HCT116 (cell line): ENCODE data around the gene DNAJC7. TPM values are rescaled to one million over a fixed set of nuclear protein-coding genes. Genes with fewer than 3 reads are reported as not detected.
"Not testable (repeated sequence)": the region's sequence is repeated elsewhere in the genome, so short reads cannot be mapped to it uniquely, and the experiment has no call there.

Experiments
- ATAC-seq: fragments of 200-7000 bp; cut with Tn5 transposase; 2 replicates; pipeline ENCODE4 v1.9.1; 2020; ENCODE audit warnings: mild to moderate bottlenecking, moderate library complexity
- BruUV-seq: library from RNA; stranded (reverse); fragments of 400-500 nt; replicated peaks from 2 replicates; lab custom pipeline; 2021; lab: Mats Ljungman, UMichigan
- CTCF ChIA-PET: fragments of 300-600 bp; sonication (Branson Sonifier 250); formaldehyde crosslinking; loops from one replicate; lab custom pipeline; 2021; ENCODE audit warnings: antibody characterized with exemption; lab: Charles Lee
- POLR2A ChIA-PET: fragments of 300-600, 350-600 bp; sonication (Branson Sonifier 250); formaldehyde crosslinking; loops from one replicate; lab custom pipeline; 2021; ENCODE audit warnings: antibody characterized with exemption; lab: Charles Lee
- RAD21 ChIA-PET, 2 experiments: fragments of 300-600 bp; sonication (Branson Sonifier 250); formaldehyde crosslinking; loops; one replicate each; lab custom pipeline; 2023; ENCODE audit warnings: low total read pairs in 2 of 2; ENCODE audit not compliant: uncharacterized antibody in 2 of 2, unreplicated experiment in 2 of 2, low non-redundant PET in 1 of 2; lab: Charles Lee
- DNase-seq: peaks from one replicate; pipeline ENCODE4 v3.0.0-alpha.2; 2010; ENCODE audit warnings: low read depth, low spot score
- H2AFZ ChIP-seq: fragments of 200-600 bp; shearing (Covaris generic), sonication (generic); 2 replicates; pipeline ENCODE4 v1.6.1; 2017; ENCODE audit warnings: low read depth, mixed run types, mixed read lengths, antibody characterized with exemption, low read length; ENCODE audit not compliant: poor library complexity, severe bottlenecking
- H3K27ac ChIP-seq: 2 replicates; pipeline ENCODE4 v1.5.1; 2012; ENCODE audit warnings: low read depth, low read length
- H3K27me3 ChIP-seq: fragments of 200-600 bp; sonication (generic); 2 replicates; pipeline ENCODE4 v1.6.1; 2016; ENCODE audit warnings: mixed run types, low read length, mixed read lengths; ENCODE audit not compliant: insufficient read depth
- H3K36me3 ChIP-seq, 2 experiments: fragments of 200-500 bp in 1 of 2; fragments of 200-600 bp in 1 of 2; sonication (Bioruptor generic) in 1 of 2; sonication (generic) in 1 of 2; 2 replicates each; pipeline versions ENCODE4 v1.5.1 to v1.6.1; 2014 to 2016; ENCODE audit warnings: low read length in 2 of 2, inconsistent platforms in 1 of 2, mixed read lengths in 1 of 2, mixed run types in 1 of 2; ENCODE audit not compliant: insufficient read depth in 2 of 2, control insufficient read depth in 1 of 2
- H3K4me1 ChIP-seq, 2 experiments: fragments of 200-600 bp in 1 of 2; sonication (generic) in 1 of 2; 2 replicates each; pipeline versions ENCODE4 v1.5.1 to v1.6.1; 2012 to 2017; ENCODE audit warnings: low read length in 2 of 2, inconsistent platforms in 1 of 2, mild to moderate bottlenecking in 1 of 2, mixed read lengths in 1 of 2, mixed run types in 1 of 2, moderate library complexity in 1 of 2; ENCODE audit not compliant: insufficient read depth in 2 of 2, control insufficient read depth in 1 of 2
- H3K4me2 ChIP-seq: fragments of 200-600 bp; sonication (generic); 2 replicates; pipeline ENCODE4 v1.6.1; 2017; ENCODE audit warnings: mixed run types, low read length, mixed read lengths
- H3K4me3 ChIP-seq, 2 experiments: fragments of 200-600 bp in 1 of 2; sonication (generic) in 1 of 2; replicated peaks in 1 of 2; 2 replicates each; pipeline ENCODE4 v1.5.1; 2011 to 2016; ENCODE audit warnings: low read length in 2 of 2, control low read depth in 1 of 2, low read depth in 1 of 2, mild to moderate bottlenecking in 1 of 2, mixed read lengths in 1 of 2, mixed run types in 1 of 2
- H3K79me2 ChIP-seq: fragments of 200-600 bp; sonication (generic); 2 replicates; pipeline ENCODE4 v1.6.1; 2017; ENCODE audit warnings: mild to moderate bottlenecking, mixed run types, low read length, moderate library complexity, mixed read lengths; ENCODE audit not compliant: insufficient read depth
- H3K9ac ChIP-seq: fragments of 200-600 bp; sonication (generic); 2 replicates; pipeline ENCODE4 v1.6.1; 2016; ENCODE audit warnings: low read length, mixed read lengths
- H3K9me2 ChIP-seq: fragments of 200-600 bp; sonication (generic), shearing (Covaris generic); 2 replicates; pipeline ENCODE4 v1.6.1; 2017; ENCODE audit warnings: mixed run types, mild to moderate bottlenecking, moderate library complexity; ENCODE audit not compliant: insufficient read depth
- H3K9me3 ChIP-seq, 2 experiments: fragments of 200-500 bp in 1 of 2; fragments of 200-600 bp in 1 of 2; sonication (Bioruptor generic) in 1 of 2; sonication (generic) in 1 of 2; 2 replicates each; pipeline ENCODE4 v1.6.1; 2014 to 2017; ENCODE audit warnings: low read length in 2 of 2, mixed read lengths in 2 of 2, inconsistent platforms in 1 of 2, low read depth in 1 of 2, mild to moderate bottlenecking in 1 of 2, mixed run types in 1 of 2, moderate library complexity in 1 of 2; ENCODE audit not compliant: control insufficient read depth in 1 of 2, insufficient read depth in 1 of 2
- H4K20me1 ChIP-seq: fragments of 200-600 bp; sonication (generic), shearing (Covaris generic); 2 replicates; pipeline ENCODE4 v1.6.1; 2017; ENCODE audit warnings: mixed run types, mild to moderate bottlenecking, moderate library complexity; ENCODE audit not compliant: insufficient read depth
- ATF3 ChIP-seq: IDR thresholded peaks from 2 replicates; pipeline ENCODE4 v1.6.1; 2012
- FOSL1 ChIP-seq: IDR thresholded peaks from 2 replicates; pipeline ENCODE4 v1.6.1; 2012; ENCODE audit warnings: low read depth
- POLR2A ChIP-seq: IDR thresholded peaks from 2 replicates; pipeline ENCODE4 v1.7.0; 2011; ENCODE audit warnings: borderline replicate concordance; ENCODE audit not compliant: insufficient read depth, insufficient read length; ENCODE audit errors: extremely low read depth
- intact Hi-C: fragments of 100-400 bp; cut with micrococcal nuclease; formaldehyde crosslinking; loops from 2 replicates; pipeline ENCODE4 v1.10.0; 2022
- total RNA-seq: library from RNA; stranded (reverse); gene quantifications from one replicate; pipeline ENCODE4 v1.2.1, GENCODE V29; 2021; ENCODE audit not compliant: unreplicated experiment

DNAJC7 gene
- total RNA-seq, 1 experiment from 2014 or later, result 113 TPM

DNA sequence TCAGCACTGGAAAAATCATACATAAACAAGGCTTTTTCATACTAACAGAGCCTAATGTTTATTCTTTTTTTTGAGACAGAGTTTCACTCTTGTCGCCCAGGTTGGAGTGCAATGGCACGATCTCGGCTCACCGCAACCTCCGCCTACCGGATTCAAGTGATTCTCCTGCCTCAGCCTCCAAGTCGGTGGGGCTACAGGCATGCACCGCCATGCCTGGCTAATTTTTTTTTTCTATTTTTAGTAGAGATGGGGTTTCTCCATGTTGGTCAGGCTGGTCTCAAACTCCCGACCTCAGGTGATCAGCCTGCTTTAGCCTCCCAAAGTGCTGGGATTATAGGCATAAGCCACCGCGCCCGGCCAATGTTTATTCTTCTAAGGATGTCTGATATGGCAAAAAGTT lies 3.5 kb downstream of the DNAJC7 start:
- H3K9ac ChIP-seq, RAD21 ChIA-PET, H3K4me2 ChIP-seq: not testable (repeated sequence)

DNA sequence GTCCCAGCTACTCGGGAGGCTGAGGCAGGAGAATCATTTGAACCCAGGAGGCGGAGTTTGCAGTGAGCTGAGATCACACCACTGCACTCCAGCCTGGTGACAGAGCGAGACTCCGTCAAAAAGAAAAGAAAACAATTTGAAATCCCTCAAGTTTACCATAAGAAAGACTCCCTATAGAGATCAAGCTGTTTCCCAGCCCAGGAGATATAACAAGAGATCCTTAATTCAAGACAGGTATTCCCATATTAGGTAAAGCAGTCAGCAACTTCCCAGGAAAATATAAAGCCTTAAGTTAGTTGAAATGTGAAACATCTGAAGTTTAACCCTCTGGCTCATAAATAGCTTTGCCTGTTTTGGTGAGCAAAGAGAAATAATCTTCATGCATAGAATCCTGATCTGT lies 4.9 kb downstream of the DNAJC7 start:
- peaks cover 12% of the 10 kb centered on the region; the same call in 1 of the 2 replicates for H4K20me1 ChIP-seq
- H2AFZ ChIP-seq, BruUV-seq, H3K36me3 ChIP-seq, RAD21 ChIA-PET, H3K27me3 ChIP-seq, intact Hi-C loops, H3K9me2 ChIP-seq, DNase-seq, H3K9me3 ChIP-seq, H3K9ac ChIP-seq, ATAC-seq, H3K4me3 ChIP-seq, POLR2A ChIA-PET, CTCF ChIA-PET, H3K27ac ChIP-seq, H3K4me2 ChIP-seq: not testable (repeated sequence)
- H3K4me1 ChIP-seq, result peaks cover 6 to 26% of the 10 kb centered on the region in 2 experiments; a peak in 3 of 4 replicates
- H3K79me2 ChIP-seq, result peaks cover 97% of the 10 kb centered on the region

More for the DNA sequence above, 3.5 kb downstream of the DNAJC7 start:
- H3K4me3 ChIP-seq, H3K36me3 ChIP-seq, CTCF ChIA-PET, DNase-seq, ATAC-seq, intact Hi-C loops, H2AFZ ChIP-seq, H3K9me3 ChIP-seq, H3K27ac ChIP-seq, BruUV-seq, H3K27me3 ChIP-seq, POLR2A ChIA-PET, H3K9me2 ChIP-seq: not testable (repeated sequence)
- H3K4me1 ChIP-seq, result peaks cover 10 to 36% of the 10 kb centered on the region in 2 experiments; a peak in 3 of 4 replicates
- peaks cover 12% of the 10 kb centered on the region; the same call in 1 of the 2 replicates for H4K20me1 ChIP-seq
- peaks cover 85% of the 10 kb centered on the region for H3K79me2 ChIP-seq

GRCh38 chr17:42010898-42011516 lies 6.2 kb downstream of the DNAJC7 start:
- TF ChIP-seq ATF3 (no peak), FOSL1 (no peak), POLR2A (no peak)
- peaks cover 99% of the 10 kb centered on the region for H3K79me2 ChIP-seq
- H2AFZ ChIP-seq, result no peak overlapping the region
- no peaks in the 10 kb centered on the region for H3K9me2 ChIP-seq
- DNase-seq (no peak), ATAC-seq (no peak)
- H3K27ac ChIP-seq, result no peak overlapping the region
- peaks cover 12% of the 10 kb centered on the region; the same call in 1 of the 2 replicates for H4K20me1 ChIP-seq
- ChIA-PET RAD21 (no interaction called here), POLR2A (no interaction called here), CTCF (interaction anchor here (0.6 kb wide), 1 partner anchor 1321 kb away, joined by 3 read pairs; no protein-coding TSS in a partner anchor)
- peak overlapping the region; percentile 34 for H3K4me2 ChIP-seq
- no TSS peak for BruUV-seq
- peaks cover 4 to 22% of the 10 kb centered on the region in 2 experiments; a peak in 3 of 4 replicates for H3K4me1 ChIP-seq
- no peaks in the 10 kb centered on the region for H3K36me3 ChIP-seq
- no peak overlapping the region for H3K9ac ChIP-seq
- H3K4me3 ChIP-seq, result no peak overlapping the region
- no peaks in the 10 kb centered on the region for H3K27me3 ChIP-seq
- no peaks in the 10 kb centered on the region for H3K9me3 ChIP-seq
- intact Hi-C loops, result no loop called here

DNA sequence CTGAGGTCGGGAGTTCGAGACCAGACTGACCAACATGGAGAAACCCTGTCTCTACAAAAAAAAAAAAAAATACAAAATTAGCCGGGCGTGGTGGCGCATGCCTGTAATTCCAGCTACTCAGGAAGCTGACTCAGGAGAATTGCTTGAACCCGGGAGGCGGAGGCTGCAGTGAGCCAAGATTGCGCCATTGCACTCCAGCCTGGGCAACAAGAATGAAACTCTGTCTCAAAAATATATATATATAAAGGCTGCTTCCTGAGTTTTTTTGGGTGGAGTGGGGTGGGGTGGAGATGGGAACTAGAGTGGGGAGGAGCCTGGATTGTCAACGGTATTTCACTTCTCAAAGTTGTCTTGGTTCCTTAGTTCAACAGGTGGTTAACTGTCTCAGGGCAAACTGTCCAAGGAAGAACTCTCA lies 7.0 kb downstream of the DNAJC7 start:
- H3K9me2 ChIP-seq, H3K27me3 ChIP-seq, RAD21 ChIA-PET, H3K9ac ChIP-seq, POLR2A ChIA-PET, H3K36me3 ChIP-seq, CTCF ChIA-PET, intact Hi-C loops, H3K4me3 ChIP-seq, H3K9me3 ChIP-seq, H3K27ac ChIP-seq, ATAC-seq, DNase-seq, H2AFZ ChIP-seq, BruUV-seq: not testable (repeated sequence)
- peaks cover 99% of the 10 kb centered on the region for H3K79me2 ChIP-seq
- peaks cover 12% of the 10 kb centered on the region; the same call in 1 of the 2 replicates for H4K20me1 ChIP-seq
- H3K4me2 ChIP-seq, result peak overlapping the region; percentile 34; the same call in 1 of the 2 replicates
- peaks cover 2 to 18% of the 10 kb centered on the region in 2 experiments; a peak in 2 of 4 replicates for H3K4me1 ChIP-seq
